Liver (tissue), 9 donors: Measurements from ENCODE around the gene WHRN. TPM values are rescaled to one million over a fixed set of nuclear protein-coding genes. Genes with fewer than 3 reads are reported as not detected.

Experiments
- DNase-seq: peaks from one replicate; pipeline ENCODE4 v3.0.0-alpha.2; 2017; ENCODE audit warnings: low spot score
- H3K27ac ChIP-seq, 2 donors: one replicate each; pipeline ENCODE4 v1.7.0; 2013; ENCODE audit warnings: inconsistent platforms in 2 of 2, low read length in 2 of 2, control low read depth in 1 of 2, low read depth in 1 of 2, mild to moderate bottlenecking in 1 of 2
- H3K27me3 ChIP-seq, 4 donors: one replicate each; pipeline versions ENCODE4 v1.6.1 to v1.7.0; 2013; ENCODE audit warnings: low read length in 3 of 4, inconsistent platforms in 1 of 4, mild to moderate bottlenecking in 1 of 4, moderate library complexity in 1 of 4; ENCODE audit not compliant: control insufficient read depth in 4 of 4, insufficient read depth in 4 of 4
- H3K36me3 ChIP-seq, 4 donors: one replicate each; pipeline versions ENCODE4 v1.6.1 to v1.7.0; 2013; ENCODE audit warnings: low read length in 3 of 4, mild to moderate bottlenecking in 3 of 4, low read depth in 1 of 4, moderate library complexity in 1 of 4; ENCODE audit not compliant: control insufficient read depth in 4 of 4, insufficient read depth in 3 of 4
- H3K4me1 ChIP-seq, 4 donors: one replicate each; pipeline versions ENCODE4 v1.6.1 to v1.7.0; 2013; ENCODE audit warnings: low read length in 3 of 4, mild to moderate bottlenecking in 3 of 4, moderate library complexity in 1 of 4; ENCODE audit not compliant: control insufficient read depth in 4 of 4, insufficient read depth in 4 of 4
- H3K4me3 ChIP-seq, 3 donors: one replicate each; pipeline versions ENCODE4 v1.6.1 to v1.7.0; 2013; ENCODE audit warnings: low read length in 3 of 3, control low read depth in 1 of 3, low read depth in 1 of 3, mild to moderate bottlenecking in 1 of 3
- H3K9ac ChIP-seq, 2 donors: one replicate each; pipeline ENCODE4 v1.7.0; 2013; ENCODE audit warnings: low read length in 2 of 2, mild to moderate bottlenecking in 2 of 2, moderate library complexity in 2 of 2, control low read depth in 1 of 2, low read depth in 1 of 2
- H3K9me3 ChIP-seq, 4 donors: one replicate each; pipeline versions ENCODE4 v1.6.1 to v1.7.0; 2013; ENCODE audit warnings: low read length in 3 of 4; ENCODE audit not compliant: control insufficient read depth in 4 of 4
- CTCF ChIP-seq: fragments of 150-350 bp; IDR thresholded peaks from 2 replicates; pipeline ENCODE4 v1.5.1; 2017; ENCODE audit warnings: improper control_type of control experiment, low read depth, low read length; ENCODE audit not compliant: missing input control
- EGR1 ChIP-seq, 2 donors: IDR thresholded peaks; 2 replicates each; pipeline ENCODE4 v1.6.1; 2016 to 2018; ENCODE audit warnings: antibody characterized with exemption in 2 of 2, low read depth in 2 of 2
- FOXA1 ChIP-seq: IDR thresholded peaks from 2 replicates; pipeline ENCODE4 v1.6.1; 2016; ENCODE audit warnings: antibody characterized with exemption
- FOXA2 ChIP-seq: IDR thresholded peaks from 2 replicates; pipeline ENCODE4 v1.6.1; 2016; ENCODE audit warnings: antibody characterized with exemption
- GABPA ChIP-seq, 2 donors: IDR thresholded peaks in 1 of 2; conservative IDR thresholded peaks in 1 of 2; 2 replicates each; pipeline ENCODE4 v1.6.1; 2016; ENCODE audit warnings: antibody characterized with exemption in 2 of 2, mild to moderate bottlenecking in 1 of 2, moderate library complexity in 1 of 2
- HNF4A ChIP-seq, 2 donors: conservative IDR thresholded peaks; 2 replicates each; pipeline ENCODE4 v1.6.1; 2016; ENCODE audit warnings: antibody characterized with exemption in 2 of 2, mild to moderate bottlenecking in 2 of 2
- HNF4G ChIP-seq: IDR thresholded peaks from 2 replicates; pipeline ENCODE4 v1.6.1; 2016; ENCODE audit warnings: antibody characterized with exemption
- JUND ChIP-seq, 2 donors: IDR thresholded peaks; 2 replicates each; pipeline ENCODE4 v1.6.1; 2016; ENCODE audit warnings: antibody characterized with exemption in 2 of 2
- MAX ChIP-seq: IDR thresholded peaks from 2 replicates; pipeline ENCODE4 v1.6.1; 2016; ENCODE audit warnings: antibody characterized with exemption
- NR2F2 ChIP-seq: IDR thresholded peaks from 2 replicates; pipeline ENCODE4 v1.6.1; 2016; ENCODE audit warnings: antibody characterized with exemption
- RAD21 ChIP-seq, 2 donors: IDR thresholded peaks; 2 replicates each; pipeline ENCODE4 v1.6.1; 2016; ENCODE audit warnings: antibody characterized with exemption in 2 of 2, mild to moderate bottlenecking in 2 of 2
- REST ChIP-seq: IDR thresholded peaks from 2 replicates; pipeline ENCODE4 v1.6.1; 2016; ENCODE audit warnings: antibody characterized with exemption, mild to moderate bottlenecking
- RXRA ChIP-seq, 2 donors: IDR thresholded peaks; 2 replicates each; pipeline ENCODE4 v1.6.1; 2017 to 2018; ENCODE audit warnings: antibody characterized with exemption in 2 of 2, mild to moderate bottlenecking in 1 of 2
- SP1 ChIP-seq: IDR thresholded peaks from 2 replicates; pipeline ENCODE4 v1.6.1; 2018; ENCODE audit warnings: antibody characterized with exemption, mild to moderate bottlenecking
- TAF1 ChIP-seq: conservative IDR thresholded peaks from 2 replicates; pipeline ENCODE4 v1.6.1; 2016; ENCODE audit warnings: antibody characterized with exemption, mild to moderate bottlenecking
- YY1 ChIP-seq: IDR thresholded peaks from 2 replicates; pipeline ENCODE4 v1.6.1; 2016; ENCODE audit warnings: antibody characterized with exemption, mild to moderate bottlenecking
- ZBTB33 ChIP-seq: IDR thresholded peaks from 2 replicates; pipeline ENCODE4 v1.6.1; 2016; ENCODE audit warnings: antibody characterized with exemption
- WGBS: extraction: QIAGEN DNeasy Blood & Tissue Kit; methylation state at CpG from one replicate; pipeline ENCODE4 v1.1.7; 2013; 5-methylcytosine and 5-hydroxymethylcytosine counted together
- polyA plus RNA-seq, 2 donors: library from polyadenylated mRNA; stranded (reverse) in 1 of 2; unstranded in 1 of 2; fragments of 200-250 nt in 1 of 2; fragments of >200 nt in 1 of 2; fragmentation: Nextera tagmentation in 1 of 2; extraction: Ambion mirVana in 1 of 2; gene quantifications; one replicate each; pipeline versions ENCODE4 v1.2.1 to v1.2.3, GENCODE V29; 2013 to 2015
- total RNA-seq, 2 donors: library from RNA; depleted of rRNA; stranded (reverse); fragments of >200 nt; gene quantifications; one replicate each; pipeline ENCODE4 v1.2.3, GENCODE V29; 2014
- TF ChIP-seq, protein P1 (sequence below): IDR thresholded peaks from 2 replicates; pipeline ENCODE4 v1.6.1; 2016; ENCODE audit warnings: antibody characterized with exemption
- donor health status: healthy.
- donor health status: healthy.
- donor health status: healthy.
- donor health status: healthy.
- donor health status: healthy.

WHRN gene
- total and polyA plus RNA-seq, 4 donors: 0.42 to 1.9 (median 0.88) TPM

GRCh38 chr9:114529285-114529684 lies 24.0 kb upstream of the WHRN start (continued):
- TF ChIP-seq REST (no peak), MAX (no peak), TAF1 (no peak), FOXA1 (no peak), SP1 (no peak), NR2F2 (no peak), HNF4A (conservative IDR thresholded peaks at IDR 0.05) (no peak), JUND (IDR thresholded peaks at IDR 0.05) (no peak)

DNA sequence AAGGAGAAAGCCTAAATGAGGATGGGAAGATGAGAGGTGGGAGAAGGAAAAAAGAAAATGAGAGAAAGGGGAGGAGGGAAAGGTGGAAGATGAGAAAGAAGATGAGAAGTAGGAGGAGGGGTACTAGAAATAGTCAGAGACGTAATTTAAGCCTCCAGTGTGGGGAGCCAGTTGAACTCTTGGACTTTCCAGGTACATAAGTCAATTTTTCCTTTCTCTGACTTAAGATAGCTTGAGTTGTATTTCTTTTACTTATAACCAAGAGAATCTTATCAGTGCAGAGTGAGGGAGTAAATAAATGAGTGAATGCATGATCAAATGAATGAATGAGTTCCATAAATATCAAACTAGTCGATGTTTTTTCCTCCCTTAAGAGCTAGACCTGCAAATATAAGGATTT lies 21.5 kb upstream of the WHRN start:
- Histone ChIP-seq H3K4me3 (no peak overlapping the region), H3K27me3 (no peaks in the 10 kb centered on the region), H3K9me3 (no peaks in the 10 kb centered on the region), H3K9ac (no peak overlapping the region), H3K4me1 (no peaks in the 10 kb centered on the region), H3K27ac (no peak overlapping the region), H3K36me3 (no peaks in the 10 kb centered on the region)
- TF ChIP-seq YY1 (no peak), HNF4A (conservative IDR thresholded peaks at IDR 0.05) (no peak), GABPA (IDR thresholded peaks at IDR 0.05 in 1 of 2, conservative IDR thresholded peaks at IDR 0.05 in 1 of 2) (no peak), HNF4G (no peak), NR2F2 (no peak), SP1 (no peak), RXRA (IDR thresholded peaks at IDR 0.05) (no peak), RAD21 (IDR thresholded peaks at IDR 0.05) (no peak), TAF1 (no peak)
- WGBS: 73% methylated on average over 2 of the region's 2 CpGs
- DNase-seq: no peak

GRCh38 chr9:114525513-114525912 lies 20.2 kb upstream of the WHRN start:
- TF ChIP-seq FOXA2 (no peak), SP1 (no peak), FOXA1 (no peak), EGR1 (IDR thresholded peaks at IDR 0.05; ENCODE audit: low read depth in 2 of 2) (no peak), ZBTB33 (no peak), NR2F2 (no peak), GABPA (IDR thresholded peaks at IDR 0.05 in 1 of 2, conservative IDR thresholded peaks at IDR 0.05 in 1 of 2) (no peak), REST (no peak), TAF1 (no peak), RXRA (IDR thresholded peaks at IDR 0.05) (no peak), HNF4G (no peak), HNF4A (conservative IDR thresholded peaks at IDR 0.05) (no peak), JUND (IDR thresholded peaks at IDR 0.05) (no peak), CTCF (no peak), YY1 (no peak)
- TF ChIP-seq, protein P1, sequence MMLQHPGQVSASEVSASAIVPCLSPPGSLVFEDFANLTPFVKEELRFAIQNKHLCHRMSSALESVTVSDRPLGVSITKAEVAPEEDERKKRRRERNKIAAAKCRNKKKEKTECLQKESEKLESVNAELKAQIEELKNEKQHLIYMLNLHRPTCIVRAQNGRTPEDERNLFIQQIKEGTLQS: no peak
- no peaks in the 10 kb centered on the region for H3K4me1 ChIP-seq
- no peaks in the 10 kb centered on the region for H3K27me3 ChIP-seq
- H3K36me3 ChIP-seq: no peaks in the 10 kb centered on the region
- WGBS: 88% methylated on average over 3 of the region's 3 CpGs
- no peak overlapping the region for H3K27ac ChIP-seq
- no peak for DNase-seq
- H3K4me3 ChIP-seq: no peak overlapping the region
- no peak overlapping the region for H3K9ac ChIP-seq
- no peaks in the 10 kb centered on the region for H3K9me3 ChIP-seq
